ENCODE measurements around the gene CDK4. TPM values are rescaled to one million over a fixed set of nuclear protein-coding genes. Genes with fewer than 3 reads are reported as not detected.

The CDK4 gene
- total RNA-seq, 1 donor from 2014 or later = 257 TPM

- peaks cover 4% of the 10 kb centered on the region for H3K36me3 ChIP-seq (ENCODE audit: control insufficient read depth, insufficient read depth, low read length)
- TF ChIP-seq CTCF (IDR thresholded peaks at IDR 0.05; ENCODE audit: insufficient read depth, low read length, poor library complexity, severe bottlenecking) = no peak
- DNase-seq (ENCODE audit: low read depth) = no peak
- H3K27me3 ChIP-seq (ENCODE audit: control insufficient read depth, insufficient read depth, low read length) = no peaks in the 10 kb centered on the region
- H3K4me3 ChIP-seq (ENCODE audit: low read depth, low read length) = no peak overlapping the region
Observed at GRCh38 chr12:57753756-57754337, 1.7 kb upstream of the CDK4 start.

GRCh38 chr12:57752668-57753000 lies 524 bp upstream of the CDK4 start:
- Histone ChIP-seq H3K4me3 (ENCODE audit: low read depth, low read length) (no peak overlapping the region), H3K36me3 (ENCODE audit: control insufficient read depth, insufficient read depth, low read length) (peaks cover 2% of the 10 kb centered on the region), H3K27me3 (ENCODE audit: control insufficient read depth, insufficient read depth, low read length) (no peaks in the 10 kb centered on the region)
- no peak for TF ChIP-seq CTCF (IDR thresholded peaks at IDR 0.05; ENCODE audit: insufficient read depth, low read length, poor library complexity, severe bottlenecking)
- DNase-seq (ENCODE audit: low read depth) = no peak

- Histone ChIP-seq H3K4me3 (ENCODE audit: low read depth, low read length) (peak overlapping the region; percentile 72), H3K27me3 (ENCODE audit: control insufficient read depth, insufficient read depth, low read length) (no peaks in the 10 kb centered on the region), H3K36me3 (ENCODE audit: control insufficient read depth, insufficient read depth, low read length) (peaks cover 2% of the 10 kb centered on the region)
- DNase-seq (ENCODE audit: low read depth) = no peak
- TF ChIP-seq CTCF (IDR thresholded peaks at IDR 0.05; ENCODE audit: insufficient read depth, low read length, poor library complexity, severe bottlenecking) = no peak
Observed at GRCh38 chr12:57751432-57751787, 700 bp downstream of the CDK4 start.

GRCh38 chr12:57750561-57751431 lies 1.3 kb downstream of the CDK4 start:
- Histone ChIP-seq H3K36me3 (ENCODE audit: control insufficient read depth, insufficient read depth, low read length) (peaks cover 2% of the 10 kb centered on the region), H3K27me3 (ENCODE audit: control insufficient read depth, insufficient read depth, low read length) (no peaks in the 10 kb centered on the region), H3K4me3 (ENCODE audit: low read depth, low read length) (peak overlapping the region; percentile 72)
- DNase-seq (ENCODE audit: low read depth) = no peak
- TF ChIP-seq CTCF (IDR thresholded peaks at IDR 0.05; ENCODE audit: insufficient read depth, low read length, poor library complexity, severe bottlenecking) = no peak

- TF ChIP-seq CTCF (IDR thresholded peaks at IDR 0.05; ENCODE audit: insufficient read depth, low read length, poor library complexity, severe bottlenecking) = no peak
- DNase-seq (ENCODE audit: low read depth) = no peak
- H3K4me3 ChIP-seq (ENCODE audit: low read depth, low read length) = no peak overlapping the region
- no peaks in the 10 kb centered on the region for H3K27me3 ChIP-seq (ENCODE audit: control insufficient read depth, insufficient read depth, low read length)
- H3K36me3 ChIP-seq (ENCODE audit: control insufficient read depth, insufficient read depth, low read length) = peaks cover 2% of the 10 kb centered on the region
Observed at GRCh38 chr12:57749061-57749460, 3.0 kb downstream of the CDK4 start.

Measured in kidney epithelial cell (primary cell).